MM.1S (cell line): ENCODE results near the gene HELZ.

Experiments used
- EZH2 ChIP-seq: fragments of 300-600 bp; sonication (generic); optimal IDR thresholded peaks from 2 replicates; pipeline ENCODE3; 2017; ENCODE audit warnings: low read depth, mild to moderate bottlenecking, antibody characterized with exemption, low read length, mixed read lengths
- TF ChIP-seq, protein P1 (sequence below): fragments of 300-600 bp; sonication (generic); IDR thresholded peaks from 2 replicates; pipeline ENCODE4 v1.5.1; 2016; ENCODE audit warnings: antibody characterized with exemption, low read length, mixed read lengths

GRCh38 chr17:67088639-67089038 lies 156.4 kb downstream of the HELZ start:
- TF ChIP-seq, protein P1, sequence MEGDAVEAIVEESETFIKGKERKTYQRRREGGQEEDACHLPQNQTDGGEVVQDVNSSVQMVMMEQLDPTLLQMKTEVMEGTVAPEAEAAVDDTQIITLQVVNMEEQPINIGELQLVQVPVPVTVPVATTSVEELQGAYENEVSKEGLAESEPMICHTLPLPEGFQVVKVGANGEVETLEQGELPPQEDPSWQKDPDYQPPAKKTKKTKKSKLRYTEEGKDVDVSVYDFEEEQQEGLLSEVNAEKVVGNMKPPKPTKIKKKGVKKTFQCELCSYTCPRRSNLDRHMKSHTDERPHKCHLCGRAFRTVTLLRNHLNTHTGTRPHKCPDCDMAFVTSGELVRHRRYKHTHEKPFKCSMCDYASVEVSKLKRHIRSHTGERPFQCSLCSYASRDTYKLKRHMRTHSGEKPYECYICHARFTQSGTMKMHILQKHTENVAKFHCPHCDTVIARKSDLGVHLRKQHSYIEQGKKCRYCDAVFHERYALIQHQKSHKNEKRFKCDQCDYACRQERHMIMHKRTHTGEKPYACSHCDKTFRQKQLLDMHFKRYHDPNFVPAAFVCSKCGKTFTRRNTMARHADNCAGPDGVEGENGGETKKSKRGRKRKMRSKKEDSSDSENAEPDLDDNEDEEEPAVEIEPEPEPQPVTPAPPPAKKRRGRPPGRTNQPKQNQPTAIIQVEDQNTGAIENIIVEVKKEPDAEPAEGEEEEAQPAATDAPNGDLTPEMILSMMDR, result no peak
- TF ChIP-seq EZH2, result no peak
